HCEC 1CT (cell line): Measurements from ENCODE around the gene TMEM190.

Source experiments
- DNase-seq: peaks from one replicate; pipeline ENCODE4 v3.0.0-alpha.2; 2017

The TMEM190 gene

GRCh38 chr19:55352549-55353145 is 24.0 kb upstream of the TMEM190 start:
- DNase-seq = no peak

DNA sequence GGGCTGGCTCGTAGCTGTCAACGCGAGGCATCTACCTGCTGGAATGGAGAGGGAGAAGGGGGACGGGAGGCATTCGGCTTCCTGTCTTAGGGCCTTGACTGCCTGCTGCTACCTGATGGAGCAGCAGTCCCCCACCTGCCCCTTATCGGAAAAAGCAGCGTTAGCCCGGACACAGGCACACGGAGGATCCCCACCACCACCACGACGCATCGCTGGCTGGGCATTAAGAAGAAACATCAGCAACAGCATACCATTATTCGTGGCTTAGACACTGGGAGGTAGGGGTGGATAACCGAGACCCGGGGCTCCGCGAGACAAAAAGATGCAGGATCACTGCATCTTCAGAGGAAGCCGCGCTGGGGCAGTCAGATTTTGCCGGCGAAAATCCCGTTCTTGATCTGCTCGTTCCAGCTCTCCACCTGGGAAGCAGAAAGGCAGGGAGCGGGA is 23.2 kb upstream of the TMEM190 start:
- no peak for DNase-seq

DNA sequence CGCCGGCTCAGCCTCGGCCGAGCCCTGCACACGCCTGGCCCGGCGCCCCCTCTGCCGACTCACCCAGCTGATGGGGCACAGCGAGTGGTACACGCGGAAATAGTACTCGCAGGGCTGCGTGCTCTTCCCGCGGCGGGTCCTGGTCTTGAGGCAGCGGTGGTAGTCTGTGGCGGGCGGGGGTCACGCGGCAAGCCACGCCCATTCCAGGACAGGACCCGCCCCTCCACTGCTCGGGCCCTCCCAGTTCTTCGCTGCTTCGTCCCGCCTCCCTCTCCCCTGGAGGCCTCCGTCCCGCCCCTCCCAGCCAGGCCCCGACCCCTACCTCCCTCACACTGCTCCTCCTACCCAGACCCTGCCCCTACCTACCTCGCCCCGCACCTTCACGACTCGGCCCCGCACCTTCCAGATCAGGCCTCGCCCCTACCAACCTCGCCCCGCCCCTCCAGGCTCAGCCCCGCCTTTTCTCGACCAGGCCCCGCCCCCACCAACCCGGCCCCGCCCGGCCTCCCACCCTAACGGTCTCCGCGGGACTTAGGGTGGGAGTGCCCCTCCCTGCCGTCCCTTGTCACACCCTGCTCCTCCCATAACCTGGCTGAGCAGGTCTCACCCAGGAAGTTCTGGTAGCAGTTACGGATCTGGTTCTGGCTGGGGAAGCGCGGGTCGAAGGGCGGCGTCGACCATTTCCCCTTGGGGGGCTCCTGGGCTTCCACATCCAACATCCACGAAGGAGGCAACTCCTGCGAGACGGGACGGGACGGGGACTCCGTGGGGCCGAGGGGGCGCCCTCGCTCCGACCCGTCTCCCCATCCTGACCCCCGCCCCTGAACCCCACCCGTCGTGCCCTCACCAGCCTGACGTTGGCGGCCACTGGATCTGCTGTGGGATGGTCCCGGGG is 22.6 kb upstream of the TMEM190 start:
- no peak for DNase-seq

DNA sequence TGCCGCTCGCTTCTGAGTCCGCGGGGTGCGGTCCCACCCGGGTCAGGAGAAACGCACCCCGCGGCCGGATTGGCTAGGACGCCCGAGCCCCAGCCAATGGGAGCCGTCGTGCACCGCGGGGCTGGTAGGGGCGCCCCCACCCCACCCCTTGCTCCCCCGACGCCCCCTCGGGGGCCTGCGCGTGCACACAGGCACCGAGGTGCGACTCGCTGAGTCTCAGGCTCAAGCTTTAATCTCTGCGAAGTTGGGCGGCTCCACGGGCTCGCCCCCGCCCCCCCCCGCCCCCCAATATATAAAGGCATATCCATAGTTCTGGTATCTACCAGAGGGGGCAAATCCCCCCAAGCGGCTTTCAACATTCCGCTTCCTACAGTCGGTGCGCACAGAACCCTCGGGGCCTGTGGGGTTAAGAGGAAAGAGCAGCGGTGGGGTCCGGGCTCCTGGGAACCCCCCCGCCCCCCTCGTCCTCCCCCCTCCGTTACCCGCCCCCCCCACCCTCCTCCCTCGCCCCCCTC is 21.9 kb upstream of the TMEM190 start, which contains the start of gene COX6B2:
Gene COX6B2, minus strand, starts transcription at position 22 of the 515 bp plus-strand sequence. CDS start 198 bp downstream, outside the sequence.
- no peak for DNase-seq

- DNase-seq = no peak
These were observed 21.3 kb upstream of the TMEM190 start for GRCh38 chr19:55355213-55355821.

DNA sequence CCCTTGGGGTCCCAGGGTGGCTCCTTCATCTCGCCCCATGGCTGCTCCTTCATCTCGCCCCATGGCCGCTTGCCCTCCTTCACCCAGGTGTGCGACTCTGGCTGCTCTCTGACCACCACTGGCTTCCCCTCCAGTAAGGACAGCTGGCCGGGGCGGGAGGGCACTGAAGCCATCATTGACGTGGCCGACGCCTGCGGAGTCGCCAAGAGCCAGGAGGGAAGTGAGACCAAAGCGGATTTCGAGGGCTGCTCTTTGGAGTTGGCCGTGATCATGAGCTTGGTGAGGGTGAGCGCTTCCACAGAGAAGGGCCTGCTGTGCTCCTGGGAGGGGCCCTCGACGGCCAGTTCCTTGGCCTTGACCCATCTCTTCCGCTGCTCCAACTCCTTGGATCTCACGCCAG is 18.1 kb upstream of the TMEM190 start:
- DNase-seq = no peak

DNA sequence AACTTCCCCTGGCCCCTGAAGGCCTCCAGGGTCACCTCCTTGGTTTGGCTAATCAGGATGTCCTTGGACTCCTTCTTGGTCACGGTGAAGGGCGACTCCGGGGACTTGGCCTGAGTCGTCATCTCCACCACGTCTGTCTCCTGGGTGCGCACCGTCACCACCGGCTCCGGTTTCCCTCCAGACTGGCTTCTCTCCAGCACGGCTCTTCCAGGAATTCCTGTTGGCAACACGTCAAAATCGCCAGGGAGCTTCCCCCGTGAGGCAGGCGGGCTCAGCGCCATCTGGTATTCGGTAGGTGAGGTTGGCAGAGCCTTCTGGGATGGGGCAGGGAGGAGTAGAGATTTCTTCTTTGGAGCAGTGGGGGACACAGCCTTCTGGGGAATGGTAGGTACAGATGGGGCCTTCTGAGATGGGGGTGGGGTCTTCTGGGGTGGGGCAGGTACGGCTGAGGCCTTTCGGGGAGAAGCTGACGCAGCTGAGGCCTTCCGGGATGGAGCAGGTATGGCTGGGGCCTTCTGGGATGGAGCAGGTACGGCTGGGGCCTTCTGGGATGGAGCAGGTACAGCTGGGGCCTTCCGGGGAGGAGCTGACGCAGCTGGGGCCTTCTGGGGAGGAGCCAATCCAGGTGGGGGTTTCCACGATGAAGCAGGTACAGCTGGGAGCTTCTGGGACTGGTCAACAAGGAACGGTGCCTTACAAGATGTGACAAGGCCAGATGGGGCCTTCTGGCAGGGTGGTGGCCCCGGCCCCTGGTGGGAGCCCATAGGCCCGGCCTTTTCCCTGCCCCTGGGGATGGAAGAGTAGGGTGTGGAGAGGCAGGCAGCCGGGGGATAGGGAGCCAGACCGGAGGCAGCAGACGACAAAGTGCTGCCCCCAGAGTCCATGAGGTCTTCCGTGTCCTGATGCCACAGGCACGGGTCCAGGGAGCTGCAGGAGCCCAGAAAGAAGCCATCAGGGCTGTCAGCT is 17.4 kb upstream of the TMEM190 start:
- DNase-seq = no peak

- DNase-seq = no peak
These were observed 15.7 kb upstream of the TMEM190 start for GRCh38 chr19:55360902-55361301.

- DNase-seq = no peak
These were observed 14.2 kb upstream of the TMEM190 start for GRCh38 chr19:55362174-55362989.

- DNase-seq = no peak
These were observed 13.5 kb upstream of the TMEM190 start, which contains the start of gene GARIN5B for GRCh38 chr19:55362990-55363716. Gene GARIN5B (minus strand): TSS chr19:55363260. CDS start chr19:55363066, 194 bp downstream.

DNA sequence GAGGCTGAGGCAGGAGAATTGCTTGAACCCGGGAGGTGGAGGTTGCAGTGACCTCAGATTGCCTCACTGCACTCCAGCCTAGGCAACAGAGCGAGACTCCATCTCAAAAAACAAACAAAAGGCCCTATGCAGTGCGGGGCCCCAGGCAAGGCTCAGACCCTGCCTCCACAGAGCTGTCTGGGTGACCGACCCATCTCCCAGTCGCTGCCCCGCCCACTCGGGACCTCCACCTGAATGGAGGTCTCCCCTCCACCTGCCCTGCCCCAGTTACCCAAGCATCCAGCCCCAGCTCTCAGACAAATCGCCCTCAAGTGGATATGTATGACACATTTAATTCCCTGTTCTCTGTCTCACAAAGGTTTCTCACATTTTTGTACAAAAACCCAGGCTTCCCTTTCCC is 11.4 kb upstream of the TMEM190 start:
- DNase-seq = no peak

GRCh38 chr19:55365964-55366363 is 10.7 kb upstream of the TMEM190 start:
- DNase-seq = no peak

- no peak for DNase-seq
These were observed 9.8 kb upstream of the TMEM190 start for GRCh38 chr19:55366790-55367189.

GRCh38 chr19:55368106-55368505 is 8.5 kb upstream of the TMEM190 start:
- DNase-seq = no peak

DNA sequence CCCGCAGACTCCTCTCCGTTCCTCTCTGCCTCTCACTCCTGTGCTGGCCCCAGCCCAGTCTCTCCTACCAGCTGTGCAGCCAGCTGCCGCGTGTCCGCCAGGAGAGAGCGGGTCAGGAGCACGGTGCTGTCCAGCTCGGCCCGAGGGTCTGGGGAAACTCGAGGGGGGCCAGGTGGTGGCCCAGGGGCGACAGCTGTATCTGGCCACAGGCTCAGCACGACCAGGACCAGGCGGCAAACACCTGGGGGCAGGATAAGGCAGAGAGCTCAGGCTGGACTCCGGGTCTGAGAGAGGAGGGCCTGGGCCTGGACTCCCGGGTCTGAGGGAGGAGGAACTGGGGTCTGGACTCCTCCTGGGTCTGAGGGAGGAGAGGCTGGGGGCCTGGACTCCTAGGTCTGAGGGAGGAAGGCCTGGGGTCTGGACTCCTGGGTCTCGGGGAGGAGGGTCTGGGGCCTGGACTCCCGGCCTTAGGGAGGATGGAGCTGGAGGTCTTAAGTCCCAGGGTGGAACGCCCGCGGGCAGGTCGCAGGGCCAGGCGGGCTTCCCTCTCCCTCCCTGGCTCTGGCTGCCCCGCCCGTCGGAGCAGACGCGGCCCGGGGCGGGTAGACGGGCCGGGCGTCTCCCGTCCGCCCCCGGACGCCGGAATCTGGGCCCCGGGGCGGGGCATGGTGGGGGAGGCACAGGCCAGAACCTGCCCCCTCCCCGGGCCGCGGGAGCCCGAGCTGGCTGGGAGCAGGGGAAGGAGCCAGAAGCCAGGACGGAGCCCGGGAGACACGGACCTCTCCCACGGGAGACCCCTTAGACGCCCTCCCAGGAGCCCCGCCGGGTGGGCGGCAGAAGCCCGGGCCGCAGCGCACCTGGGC is 7.7 kb upstream of the TMEM190 start:
- DNase-seq = peak; percentile 23

GRCh38 chr19:55369653-55370304 is 6.8 kb upstream of the TMEM190 start:
- DNase-seq = peak; percentile 76

DNA sequence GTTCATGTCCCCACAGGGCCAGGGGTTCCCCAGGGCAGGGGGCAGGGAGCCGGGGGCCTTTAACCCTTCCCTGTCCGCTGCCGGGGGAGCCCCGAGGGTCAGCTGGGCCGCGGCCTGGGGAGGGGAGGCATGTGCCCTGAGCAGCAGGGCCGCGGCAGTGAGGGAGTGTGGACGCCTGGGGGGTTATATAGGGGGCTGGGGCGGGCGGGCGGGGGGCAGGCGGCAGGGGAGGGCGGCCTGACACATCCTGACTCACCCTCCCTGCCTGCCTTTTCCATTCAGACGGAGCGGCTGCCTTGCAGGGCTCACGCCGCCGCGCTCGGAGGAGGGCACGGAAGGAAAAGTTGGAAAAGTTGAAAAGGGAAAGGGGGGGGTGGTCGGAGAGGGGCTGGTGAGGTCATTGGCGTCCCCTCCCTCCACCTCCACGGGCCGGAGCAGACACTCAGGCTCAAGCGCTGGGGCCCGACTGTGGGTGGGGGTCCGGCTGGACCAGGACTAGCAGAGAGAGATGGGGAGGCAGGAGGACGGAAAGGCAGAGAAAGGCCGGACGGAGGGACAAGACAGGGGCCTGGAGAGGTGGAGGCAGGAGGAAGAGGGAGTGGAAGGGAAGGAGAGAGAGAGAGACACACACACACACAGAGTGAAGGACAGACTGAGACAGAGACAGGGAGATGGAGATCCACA is 6.2 kb upstream of the TMEM190 start, which contains the start of gene IL11:
Gene IL11, minus strand, starts transcription at position 159 of the 684 bp plus-strand sequence. Its CDS starts 153 bp downstream, at position 6.
- peak; percentile 61 for DNase-seq
